Endothelial cell of umbilical vein (primary cell): ENCODE measurements around the gene LHFPL5. TPM values are rescaled to one million over a fixed set of nuclear protein-coding genes. Genes with fewer than 3 reads are reported as not detected.

Experiments used
- Bru-seq: library from RNA; stranded (reverse); fragments of 400-500 nt; gene quantifications from one replicate; lab custom pipeline; 2021; lab: Mats Ljungman, UMichigan
- BruChase-seq, 2 experiments: library from RNA; stranded (reverse); fragments of 400-500 nt; gene quantifications; one replicate each; lab custom pipeline; 2021; lab: Mats Ljungman, UMichigan
- BruUV-seq: library from RNA; stranded (reverse); fragments of 400-500 nt; replicated peaks from 2 replicates; lab custom pipeline; 2021; lab: Mats Ljungman, UMichigan
- CTCF ChIA-PET: fragments of 300-600, 350-600 bp; sonication (Branson Sonifier 250); formaldehyde crosslinking; loops from one replicate; lab custom pipeline; 2021; ENCODE audit warnings: antibody characterized with exemption, inconsistent platforms; lab: Charles Lee
- POLR2A ChIA-PET: fragments of 300-600, 350-600 bp; sonication (Branson Sonifier 250); formaldehyde crosslinking; loops from one replicate; lab custom pipeline; 2021; ENCODE audit warnings: antibody characterized with exemption, inconsistent platforms; lab: Charles Lee
- DNase-seq: peaks from one replicate; pipeline ENCODE4 v3.0.0-alpha.2; 2011; ENCODE audit warnings: low read depth, low spot score
- FAIRE-seq: peaks from 2 replicates; lab custom pipeline; 2011; peaks lifted over from hg19 to GRCh38; lab: Jason Lieb, UNC
- H2AFZ ChIP-seq: 2 replicates; pipeline ENCODE4 v1.6.0; 2012; ENCODE audit warnings: low read depth, low read length, control low read depth, inconsistent platforms
- H3K27ac ChIP-seq: 2 replicates; pipeline ENCODE4 v1.5.1; 2011; ENCODE audit warnings: low read depth, mild to moderate bottlenecking, control low read depth, low read length, moderate library complexity; ENCODE audit not compliant: insufficient read depth
- H3K27me3 ChIP-seq, 2 experiments: 2 replicates each; pipeline versions ENCODE4 v1.6.0 to v1.6.1; 2011; ENCODE audit warnings: low read length in 2 of 2, mixed read lengths in 1 of 2; ENCODE audit not compliant: control insufficient read depth in 2 of 2, insufficient read depth in 2 of 2
- H3K36me3 ChIP-seq, 2 experiments: 2 replicates in 1 of 2; 3 replicates in 1 of 2; pipeline ENCODE4 v1.5.1; 2011; ENCODE audit warnings: low read length in 2 of 2, mild to moderate bottlenecking in 1 of 2, moderate library complexity in 1 of 2; ENCODE audit not compliant: control insufficient read depth in 2 of 2, insufficient read depth in 2 of 2; ENCODE audit errors: extremely low read depth in 1 of 2
- H3K4me1 ChIP-seq: 3 replicates; pipeline ENCODE4 v1.5.1; 2011; ENCODE audit warnings: mild to moderate bottlenecking, low read length; ENCODE audit not compliant: control insufficient read depth, insufficient read depth; ENCODE audit errors: extremely low read depth
- H3K4me2 ChIP-seq: 2 replicates; pipeline ENCODE4 v1.6.1; 2011; ENCODE audit warnings: low read length, control low read depth, mixed read lengths; ENCODE audit not compliant: insufficient read depth
- H3K4me3 ChIP-seq, 3 experiments: fragments of 200-600 bp in 1 of 3; sonication (generic), shearing (Covaris generic) in 1 of 3; replicated peaks in 1 of 3; 2 replicates each; pipeline ENCODE4 v1.5.1; 2011 to 2016; ENCODE audit warnings: control low read depth in 3 of 3, low read length in 3 of 3, mild to moderate bottlenecking in 2 of 3, inconsistent platforms in 1 of 3, low read depth in 1 of 3, moderate library complexity in 1 of 3; ENCODE audit not compliant: insufficient read depth in 1 of 3
- H3K79me2 ChIP-seq: 2 replicates; pipeline ENCODE4 v1.6.0; 2012; ENCODE audit warnings: low read length, inconsistent platforms; ENCODE audit not compliant: control insufficient read depth, insufficient read depth
- H3K9ac ChIP-seq: replicated peaks from 2 replicates; pipeline ENCODE3; 2011; ENCODE audit warnings: low read length, control low read depth; ENCODE audit not compliant: insufficient read depth; ENCODE audit errors: extremely low read depth
- H3K9me1 ChIP-seq: replicated peaks from 3 replicates; pipeline ENCODE4 v1.6.0; 2011; ENCODE audit warnings: mild to moderate bottlenecking, low read length; ENCODE audit not compliant: control insufficient read depth, insufficient read depth; ENCODE audit errors: extremely low read depth
- H3K9me3 ChIP-seq: replicated peaks from 2 replicates; pipeline ENCODE4 v1.5.1; 2012; ENCODE audit warnings: low read length, inconsistent platforms; ENCODE audit not compliant: control insufficient read depth, insufficient read depth
- H4K20me1 ChIP-seq: replicated peaks from 2 replicates; pipeline ENCODE3; 2011; ENCODE audit warnings: mild to moderate bottlenecking, low read length; ENCODE audit not compliant: control insufficient read depth, insufficient read depth; ENCODE audit errors: extremely low read depth
- CTCF ChIP-seq, 2 donors: IDR thresholded peaks; 1 replicate in 1 of 2; 2 replicates in 1 of 2; pipeline ENCODE4 v1.5.1; 2011; ENCODE audit warnings: low read length in 2 of 2, mild to moderate bottlenecking in 2 of 2, moderate library complexity in 2 of 2, control low read depth in 1 of 2, inconsistent platforms in 1 of 2, low read depth in 1 of 2; ENCODE audit not compliant: insufficient read depth in 1 of 2; ENCODE audit errors: extremely low read depth in 1 of 2
- EZH2 ChIP-seq: IDR thresholded peaks from 2 replicates; pipeline ENCODE4 v1.6.1; 2012; ENCODE audit warnings: borderline replicate concordance, low read depth, mild to moderate bottlenecking, moderate library complexity, low read length, inconsistent platforms; ENCODE audit not compliant: severe bottlenecking
- FOS ChIP-seq: IDR thresholded peaks from 2 replicates; pipeline ENCODE4 v1.6.1; 2011; ENCODE audit warnings: mild to moderate bottlenecking, low read length, moderate library complexity, borderline replicate concordance; ENCODE audit not compliant: insufficient read depth
- GATA2 ChIP-seq: IDR thresholded peaks from 2 replicates; pipeline ENCODE4 v1.7.0; 2011; ENCODE audit warnings: low read depth, mild to moderate bottlenecking, moderate library complexity, mixed read lengths, low read length; ENCODE audit not compliant: insufficient read length, insufficient read depth
- JUN ChIP-seq: IDR thresholded peaks from 2 replicates; pipeline ENCODE4 v1.6.1; 2011; ENCODE audit warnings: borderline replicate concordance, low read depth; ENCODE audit not compliant: insufficient read length, insufficient read depth
- MYC ChIP-seq: IDR thresholded peaks from one replicate; pipeline ENCODE4 v1.6.1; 2011; ENCODE audit warnings: mild to moderate bottlenecking, low read depth, low read length
- POLR2A ChIP-seq: IDR thresholded peaks from 2 replicates; pipeline ENCODE4 v1.6.1; 2012; ENCODE audit warnings: low read depth, mild to moderate bottlenecking, control low read depth, low read length
- POLR2AphosphoS5 ChIP-seq: IDR thresholded peaks from 2 replicates; pipeline ENCODE4 v1.6.1; 2012; ENCODE audit warnings: low read depth, mild to moderate bottlenecking, control low read depth, low read length, moderate library complexity; ENCODE audit not compliant: insufficient read depth
- dilution Hi-C: fragments of 300-500 bp; cut with MboI; formaldehyde crosslinking; loops from one replicate; pipeline ENCODE4 v1.15.0; 2019; ENCODE audit warnings: low sequenced_read_pairs; ENCODE audit not compliant: extremely low pct_ligation_motif_present
- intact Hi-C: fragments of 100-400 bp; cut with micrococcal nuclease; formaldehyde crosslinking; loops from one replicate; pipeline ENCODE4 v1.10.0; 2022
- long read RNA-seq: library from polyadenylated mRNA; stranded (forward); transcript quantifications from one replicate; pipeline ENCODE4 v2.0.0, GENCODE V29; 2021
- polyA minus RNA-seq, 3 experiments: library from RNA; depleted of rRNA, polyadenylated mRNA; stranded (reverse); fragments of >200 nt; gene quantifications; 1 replicate in 1 of 3; 2 replicates in 2 of 3; pipeline ENCODE4 v1.2.3, GENCODE V29; 2011
- polyA plus RNA-seq, 4 experiments: library from polyadenylated mRNA; depleted of rRNA in 3 of 4; stranded (reverse) in 3 of 4; unstranded in 1 of 4; fragments of >200 nt; gene quantifications; 2 replicates each; pipeline versions ENCODE4 v1.2.1 to v1.2.3, GENCODE V29; 2011 to 2012; ENCODE audit warnings: missing spikeins in 1 of 4
- total RNA-seq: library from RNA; stranded (reverse); gene quantifications from 2 replicates; pipeline ENCODE4 v1.2.3, GENCODE V29; 2021
- TF ChIP-seq, protein P1 (sequence below): IDR thresholded peaks from 2 replicates; pipeline ENCODE4 v1.6.1; 2011; ENCODE audit not compliant: insufficient read depth, insufficient read length

The LHFPL5 gene
- total RNA-seq = not detected in 2 replicates
- not detected in 2 replicates for polyA plus RNA-seq
- not detected in 2 replicates for polyA plus RNA-seq (2011; cell fraction: cytosol; rRNA removed)
- polyA plus RNA-seq (2011; cell fraction: nucleus; rRNA removed) = not detected in 2 replicates
- polyA plus RNA-seq (2012) = not detected in 2 replicates
- not detected in 2 replicates for polyA minus RNA-seq
- polyA minus RNA-seq (2011; cell fraction: cytosol; rRNA and poly(A)+ RNA removed) = not detected
- not detected in 2 replicates for polyA minus RNA-seq (2011; cell fraction: nucleus; rRNA and poly(A)+ RNA removed)
- Bru-seq, nascent RNA = not detected
- BruChase-seq, experiment 1, labeled RNA remaining after a 6-hour chase = percentile 5 among the genes with signal in this experiment
- percentile 5 among the genes with signal in this experiment for BruChase-seq, experiment 2, labeled RNA remaining after a 2-hour chase
- long read RNA-seq, partial matches to known transcripts = 0 of 2 reads
- long read RNA-seq, other reads (novel, unspliced or antisense) = 2 of 2 reads

DNA sequence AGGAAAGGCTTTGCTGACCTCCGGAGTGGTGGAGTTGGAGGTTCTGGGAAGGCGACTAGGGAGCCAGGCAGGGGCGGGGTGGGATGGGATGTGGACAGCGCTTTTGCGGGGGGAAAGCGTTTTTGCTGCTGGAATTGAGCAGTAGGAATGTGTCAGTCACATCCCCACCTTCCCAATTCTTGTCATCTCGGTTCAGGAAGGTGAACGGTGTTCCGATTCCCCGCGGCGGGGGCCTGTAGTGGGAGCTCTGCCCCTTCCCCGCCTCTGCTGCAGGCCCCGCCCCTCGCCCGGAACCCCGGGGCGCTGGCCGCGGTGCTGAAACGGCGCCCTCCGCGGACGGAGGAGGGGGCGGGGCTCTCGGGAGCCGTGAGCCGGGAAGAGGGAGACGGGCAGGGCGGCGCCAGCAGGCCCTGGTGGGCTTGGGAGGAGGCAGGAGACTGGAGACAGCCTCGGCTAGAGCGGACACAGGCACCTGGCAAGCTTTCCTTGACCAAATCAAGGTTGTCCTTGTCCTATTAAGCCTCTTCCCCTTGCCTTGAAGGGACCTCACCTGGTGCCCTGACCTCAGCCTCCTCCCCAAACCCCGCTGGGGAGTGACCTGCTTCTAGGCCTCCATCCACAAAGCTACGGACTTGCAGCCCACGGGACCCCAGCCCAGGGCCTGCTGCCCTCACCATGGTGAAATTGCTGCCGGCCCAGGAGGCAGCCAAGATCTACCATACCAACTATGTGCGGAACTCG is at the start of gene LHFPL5:
TSS of gene LHFPL5 (plus strand) at position 357 of the 741 bp plus-strand sequence. CDS start at position 676, 319 bp downstream.
- H3K27ac ChIP-seq = no peak within 1 kb of the TSS
- TF ChIP-seq CTCF (IDR thresholded peaks at IDR 0.05; ENCODE audit: extremely low read depth in 1 of 2, insufficient read depth in 1 of 2, low read depth in 1 of 2, low read length in 2 of 2) = no peak
- TF ChIP-seq POLR2A = no peak
- TF ChIP-seq MYC = no peak
- TF ChIP-seq JUN = no peak
- no peak for TF ChIP-seq POLR2AphosphoS5
- no peak for TF ChIP-seq EZH2
- no peak for TF ChIP-seq GATA2
- TF ChIP-seq, protein P1, sequence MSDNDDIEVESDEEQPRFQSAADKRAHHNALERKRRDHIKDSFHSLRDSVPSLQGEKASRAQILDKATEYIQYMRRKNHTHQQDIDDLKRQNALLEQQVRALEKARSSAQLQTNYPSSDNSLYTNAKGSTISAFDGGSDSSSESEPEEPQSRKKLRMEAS = no peak
- no peak for TF ChIP-seq FOS
- H3K9ac ChIP-seq = no peak within 1 kb of the TSS
- H3K4me2 ChIP-seq = peak within 1 kb of the TSS; percentile 68
- dilution Hi-C loops (no loop called here), intact Hi-C loops (no loop called here)
- no peak within 1 kb of the TSS for H2AFZ ChIP-seq
- FAIRE-seq (peak; percentile 49), DNase-seq (peak; percentile 35)
- no peaks in the 10 kb centered on the region for H3K9me3 ChIP-seq
- H3K9me1 ChIP-seq = no peaks in the 10 kb centered on the region
- peak within 1 kb of the TSS in 1 of 3 experiments; percentile 16 for H3K4me3 ChIP-seq
- no TSS peak for BruUV-seq
- H3K36me3 ChIP-seq = no peaks in the 10 kb centered on the region
- no peaks in the 10 kb centered on the region for H3K4me1 ChIP-seq
- H4K20me1 ChIP-seq = no peaks in the 10 kb centered on the region
- peaks cover 0 to 3% of the 10 kb centered on the region in 2 experiments for H3K27me3 ChIP-seq
- ChIA-PET POLR2A (no interaction called here), CTCF (interaction anchor here (1.5 kb wide), 1 partner anchor 73 kb away, joined by 3 read pairs; no protein-coding TSS in a partner anchor)
- H3K79me2 ChIP-seq = no peaks in the 10 kb centered on the region
